GM21825 (cell line): ENCODE data around the gene TNFSF8.

Experiments
- ATAC-seq: cut with Tn5 transposase; IDR thresholded peaks from one replicate; pipeline ENCODE4 v1.9.1; 2021; ENCODE audit warnings: mild to moderate bottlenecking, moderate library complexity; ENCODE audit not compliant: unreplicated experiment

TNFSF8 gene

GRCh38 chr9:114883709-114884108, 46.7 kb downstream of the TNFSF8 start:
- ATAC-seq = no peak

- ATAC-seq = no peak
Observed at GRCh38 chr9:114880291-114880745, 50.1 kb downstream of the TNFSF8 start.

GRCh38 chr9:114878879-114879564, 51.4 kb downstream of the TNFSF8 start:
- ATAC-seq = no peak

- no peak for ATAC-seq
Observed at GRCh38 chr9:114869845-114870244, 60.5 kb downstream of the TNFSF8 start.

GRCh38 chr9:114869378-114869777, 61.0 kb downstream of the TNFSF8 start:
- ATAC-seq = no peak

- ATAC-seq = no peak
Observed at GRCh38 chr9:114867327-114867726, 63.1 kb downstream of the TNFSF8 start.

- ATAC-seq = no peak
Observed at GRCh38 chr9:114864471-114864870, 65.9 kb downstream of the TNFSF8 start.

GRCh38 chr9:114861922-114862605, 68.3 kb downstream of the TNFSF8 start:
- no peak for ATAC-seq

GRCh38 chr9:114861273-114861672, 69.1 kb downstream of the TNFSF8 start:
- no peak for ATAC-seq

- ATAC-seq = no peak
Observed at GRCh38 chr9:114860187-114860586, 70.2 kb downstream of the TNFSF8 start.

- ATAC-seq = no peak
Observed at GRCh38 chr9:114856942-114857315, 73.5 kb downstream of the TNFSF8 start.

GRCh38 chr9:114856215-114856941, 74.0 kb downstream of the TNFSF8 start:
- no peak for ATAC-seq

- no peak for ATAC-seq
Observed at GRCh38 chr9:114855488-114855887, 74.9 kb downstream of the TNFSF8 start.

- ATAC-seq = no peak
Observed at GRCh38 chr9:114854736-114855355, 75.5 kb downstream of the TNFSF8 start.

GRCh38 chr9:114853071-114853855, 77.1 kb downstream of the TNFSF8 start:
- no peak for ATAC-seq

- ATAC-seq = no peak
Observed at GRCh38 chr9:114852050-114852594, 78.3 kb downstream of the TNFSF8 start.

- no peak for ATAC-seq
Observed at GRCh38 chr9:114851306-114851705, 79.1 kb downstream of the TNFSF8 start.
